DND-41 (cell line): Measurements from ENCODE around the gene BASP1.

Experiments
- CTCF ChIP-seq: IDR thresholded peaks from 2 replicates; pipeline ENCODE4 v1.5.1; 2012; ENCODE audit warnings: borderline replicate concordance, low read length, moderate library complexity, mild to moderate bottlenecking; ENCODE audit not compliant: poor library complexity, severe bottlenecking; ENCODE audit errors: extremely low read depth
- EZH2 ChIP-seq: IDR thresholded peaks from 3 replicates; pipeline ENCODE4 v1.6.1; 2012; ENCODE audit warnings: borderline replicate concordance, low read depth, mild to moderate bottlenecking, moderate library complexity, low read length, inconsistent platforms; ENCODE audit not compliant: severe bottlenecking

DNA sequence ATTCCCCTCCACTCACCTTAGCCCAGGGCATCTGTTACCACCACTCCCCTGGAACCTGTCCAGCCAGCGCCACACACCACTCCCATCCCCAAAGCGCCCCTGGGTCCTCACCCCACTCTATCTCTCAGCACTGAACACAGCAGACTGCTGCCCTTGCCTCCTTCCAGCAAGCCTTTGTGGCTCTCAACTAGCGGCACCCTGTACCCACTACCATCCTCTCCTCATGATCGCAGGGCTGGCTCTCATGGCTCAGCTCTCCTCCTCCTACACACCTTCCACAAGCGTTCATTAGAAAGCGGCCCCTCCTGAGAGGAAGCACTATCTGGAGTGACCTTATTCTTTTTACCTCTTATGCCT lies 13.3 kb upstream of the BASP1 start:
- TF ChIP-seq EZH2: no peak
- no peak for TF ChIP-seq CTCF
